Activated CD8-positive, alpha-beta memory T cell treated with anti-CD3 and anti-CD28 coated beads, Interleukin-2, amount 50 U/mL, for 4 hours (primary cell): ENCODE measurements around the gene RASSF6.
"Not testable (repeated sequence)": the region's sequence is repeated elsewhere in the genome, so short reads cannot be mapped to it uniquely, and the experiment has no call there.

Source experiments
- DNase-seq: peaks from one replicate; pipeline ENCODE4 v3.0.0-alpha.2; 2020

The RASSF6 gene

GRCh38 chr4:73620115-73620792 is at the start of gene RASSF6:
Gene RASSF6, minus strand, starts transcription at chr4:73620436. Its CDS starts 8,641 bp downstream, at chr4:73611795.
- no peak for DNase-seq

GRCh38 chr4:73669410-73670183 is 49.4 kb upstream of the RASSF6 start:
- no peak for DNase-seq

- DNase-seq = no peak
Observed at GRCh38 chr4:73668782-73669201, 48.6 kb upstream of the RASSF6 start.

- DNase-seq = not testable (repeated sequence)
Observed at GRCh38 chr4:73665924-73666323, 45.7 kb upstream of the RASSF6 start.

GRCh38 chr4:73664470-73664869 is 44.2 kb upstream of the RASSF6 start:
- DNase-seq = no peak

- DNase-seq = no peak
Observed at GRCh38 chr4:73663576-73663975, 43.3 kb upstream of the RASSF6 start.

GRCh38 chr4:73662709-73663546 is 42.7 kb upstream of the RASSF6 start:
- no peak for DNase-seq

- DNase-seq = no peak
Observed at GRCh38 chr4:73661646-73662119, 41.4 kb upstream of the RASSF6 start.

- no peak for DNase-seq
Observed at GRCh38 chr4:73660808-73661207, 40.6 kb upstream of the RASSF6 start.

- DNase-seq = no peak
Observed at GRCh38 chr4:73653695-73654106, 33.5 kb upstream of the RASSF6 start.

GRCh38 chr4:73650250-73650649 is 30.0 kb upstream of the RASSF6 start:
- DNase-seq = no peak

- DNase-seq = no peak
Observed at GRCh38 chr4:73648478-73648877, 28.2 kb upstream of the RASSF6 start.

- no peak for DNase-seq
Observed at GRCh38 chr4:73646117-73646516, 25.9 kb upstream of the RASSF6 start.

- no peak for DNase-seq
Observed at GRCh38 chr4:73631565-73632226, 11.5 kb upstream of the RASSF6 start.

- not testable (repeated sequence) for DNase-seq
Observed at GRCh38 chr4:73628834-73629233, 8.6 kb upstream of the RASSF6 start.

GRCh38 chr4:73621357-73621756 is 1.1 kb upstream of the RASSF6 start:
- DNase-seq = no peak

GRCh38 chr4:73619346-73619745 is 890 bp downstream of the RASSF6 start:
- no peak for DNase-seq

GRCh38 chr4:73617256-73617655 is 3.0 kb downstream of the RASSF6 start:
- no peak for DNase-seq

GRCh38 chr4:73615613-73616012 is 4.6 kb downstream of the RASSF6 start:
- no peak for DNase-seq

GRCh38 chr4:73614311-73614867 is 5.8 kb downstream of the RASSF6 start:
- DNase-seq = no peak

- no peak for DNase-seq
Observed at GRCh38 chr4:73613130-73613529, 7.1 kb downstream of the RASSF6 start.

GRCh38 chr4:73612032-73612431 is 8.2 kb downstream of the RASSF6 start:
- no peak for DNase-seq
